Spleen (tissue), 11 donors: ENCODE data around the gene ALKBH2. TPM values are rescaled to one million over a fixed set of nuclear protein-coding genes. Genes with fewer than 3 reads are reported as not detected.

Source experiments
- DNase-seq: peaks from one replicate; pipeline ENCODE4 v3.0.0-alpha.2; 2020
- H3K27ac ChIP-seq, 8 donors: fragments of 200-600 bp; sonication (generic) in 7 of 8; 1 replicate in 4 of 8; 2 replicates in 4 of 8; pipeline versions ENCODE4 v1.5.0 to v1.8.0; 2016 to 2021; ENCODE audit warnings: inconsistent platforms in 4 of 8, mild to moderate bottlenecking in 4 of 8, moderate library complexity in 1 of 8
- H3K27me3 ChIP-seq, 7 donors: fragments of 200-600 bp; sonication (generic) in 6 of 7; replicated peaks in 1 of 7; 1 replicate in 4 of 7; 2 replicates in 3 of 7; pipeline versions ENCODE4 v1.5.0 to v1.8.0; 2016 to 2021; ENCODE audit warnings: inconsistent platforms in 3 of 7, mild to moderate bottlenecking in 1 of 7
- H3K36me3 ChIP-seq, 6 donors: fragments of 200-600 bp; sonication (generic) in 5 of 6; 1 replicate in 4 of 6; 2 replicates in 2 of 6; pipeline versions ENCODE4 v1.5.0 to v1.8.0; 2016 to 2021; ENCODE audit warnings: inconsistent platforms in 2 of 6
- H3K4me1 ChIP-seq, 6 donors: fragments of 200-600 bp; sonication (generic) in 5 of 6; 1 replicate in 3 of 6; 2 replicates in 3 of 6; pipeline versions ENCODE4 v1.5.0 to v1.8.0; 2016 to 2021; ENCODE audit warnings: inconsistent platforms in 3 of 6
- H3K4me3 ChIP-seq, 8 donors: fragments of 200-600 bp; sonication (generic) in 7 of 8; 1 replicate in 4 of 8; 2 replicates in 4 of 8; pipeline versions ENCODE4 v1.5.0 to v1.8.0; 2016 to 2021; ENCODE audit warnings: inconsistent platforms in 4 of 8, mild to moderate bottlenecking in 4 of 8, moderate library complexity in 2 of 8
- H3K9me3 ChIP-seq, 8 donors: fragments of 200-600 bp; sonication (generic) in 7 of 8; 1 replicate in 4 of 8; 2 replicates in 4 of 8; pipeline versions ENCODE4 v1.5.0 to v1.8.0; 2016 to 2021; ENCODE audit warnings: inconsistent platforms in 4 of 8
- CTCF ChIP-seq, 11 experiments: fragments of 200-600 bp in 7 of 11; fragments of 450-650 bp in 4 of 11; sonication (generic) in 4 of 11; IDR thresholded peaks in 8 of 11; conservative IDR thresholded peaks in 3 of 11; 1 replicate in 7 of 11; 2 replicates in 4 of 11; pipeline versions ENCODE4 v1.4.0 to v1.8.0; 2016 to 2021; ENCODE audit warnings: antibody characterized with exemption in 11 of 11, inconsistent platforms in 4 of 11, mild to moderate bottlenecking in 1 of 11
- POLR2A ChIP-seq, 3 donors: fragments of 450-650 bp; IDR thresholded peaks; one replicate each; pipeline ENCODE4 v1.5.1; 2017; ENCODE audit warnings: antibody characterized with exemption in 3 of 3, mild to moderate bottlenecking in 1 of 3
- POLR2AphosphoS5 ChIP-seq, 3 donors: sonication (generic); formaldehyde crosslinking; IDR thresholded peaks; one replicate each; pipeline ENCODE4 v1.5.1; 2017; ENCODE audit warnings: antibody characterized with exemption in 3 of 3
- WGBS, 5 donors: extraction: QIAGEN DNeasy Blood & Tissue Kit in 3 of 5; methylation state at CpG; one replicate each; pipeline versions ENCODE4 v1.1.5 to v1.1.7; 2013 to 2018; 5-methylcytosine and 5-hydroxymethylcytosine counted together
- intact Hi-C: fragments of 100-400 bp; cut with DNase I; formaldehyde crosslinking; loops from one replicate; pipeline ENCODE4 v1.15.0; 2023; ENCODE audit warnings: low total_unique reads
- polyA plus RNA-seq, 3 donors: library from polyadenylated mRNA; stranded (reverse); fragments of 200-250 nt; gene quantifications; one replicate each; pipeline ENCODE4 v1.2.1, GENCODE V29; 2013
- total RNA-seq, 7 donors: library from RNA; depleted of rRNA in 3 of 7; stranded (reverse); fragments of >200 nt in 3 of 7; fragmentation: NEBNext Ultra II Directional in 4 of 7; extraction: Animal tissue kit (Norgen Biotek cat#: 25700) in 4 of 7; gene quantifications; one replicate each; pipeline versions ENCODE4 v1.1.0 to v1.2.1, GENCODE V29; 2016 to 2021
- donor health status: healthy with polysubstance abuse.
- donor health status: DM: no; HTN: no; CAD: no; lungs with moderate emphysema.
- donor health status: DM: no; HTN: no; CAD: no.
- donor health status: Bipolar disorder and iron deficiency.
- donor health status: healthy.
- donor health status: DM: no; HTN: no; CAD: no.
- donor health status: DM: yes; HTN: yes; CAD: no.

Gene ALKBH2
- total and polyA plus RNA-seq, 10 donors, result 8.6 to 40.3 (median 13.8) TPM

DNA sequence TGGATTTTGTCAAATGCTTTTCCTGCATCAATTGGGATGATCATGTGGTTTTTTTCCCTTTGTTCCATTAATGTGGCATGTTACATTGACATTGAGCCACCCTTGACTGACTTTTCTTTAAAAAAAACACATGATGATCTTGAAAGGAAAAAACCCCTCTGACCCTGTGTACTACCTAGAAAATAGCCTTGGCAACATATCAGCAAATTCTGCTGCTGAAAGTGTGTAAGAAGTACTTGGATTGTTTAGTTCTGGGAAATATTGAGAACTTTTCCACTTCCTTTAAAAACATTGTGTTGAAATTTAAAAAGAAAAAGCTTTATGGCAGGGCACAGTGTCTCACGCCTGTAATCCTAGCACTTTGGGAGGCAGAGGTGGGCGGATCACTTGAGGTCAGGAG, 43.8 kb upstream of the ALKBH2 start:
- Histone ChIP-seq H3K27me3 (peaks cover 0 to 5% (median 0%) of the 10 kb centered on the region in 7 donors), H3K27ac (peak overlapping the region in 7 of 8 donors; percentile 43 to 85 (median 67)), H3K4me1 (peaks cover 0 to 12% (median 5%) of the 10 kb centered on the region in 6 donors), H3K36me3 (peaks cover 0 to 4% (median 0%) of the 10 kb centered on the region in 6 donors), H3K9me3 (peaks cover 0 to 11% (median 6%) of the 10 kb centered on the region in 8 donors), H3K4me3 (no peak overlapping the region)
- TF ChIP-seq POLR2AphosphoS5 (IDR thresholded peaks at IDR 0.05) (no peak), POLR2A (IDR thresholded peaks at IDR 0.05) (no peak), CTCF (IDR thresholded peaks at IDR 0.05 in 8 of 11, conservative IDR thresholded peaks at IDR 0.05 in 3 of 11) (no peak)
- intact Hi-C loops, result no loop called here
- DNase-seq, result no peak
- whole genome bisulfite sequencing, 5 donors, result 61 to 78% (median 69%) methylated on average over 2 of the region's 2 CpGs

GRCh38 chr12:109134186-109134917, 41.1 kb upstream of the ALKBH2 start:
- Histone ChIP-seq H3K27me3 (peaks cover 0 to 5% (median 0%) of the 10 kb centered on the region in 7 donors), H3K27ac (peak overlapping the region in 4 of 8 donors; percentile 28 to 67 (median 45)), H3K4me3 (no peak overlapping the region), H3K9me3 (peaks cover 0 to 11% (median 6%) of the 10 kb centered on the region in 8 donors), H3K4me1 (peaks cover 0 to 12% (median 5%) of the 10 kb centered on the region in 6 donors), H3K36me3 (no peaks in the 10 kb centered on the region)
- DNase-seq, result peak; percentile 75
- TF ChIP-seq CTCF (IDR thresholded peaks at IDR 0.05 in 8 of 11, conservative IDR thresholded peaks at IDR 0.05 in 3 of 11) (peak in 10 of 11 experiments; percentile 16 to 61 (median 51)), POLR2A (IDR thresholded peaks at IDR 0.05) (no peak), POLR2AphosphoS5 (IDR thresholded peaks at IDR 0.05) (peak in 2 of 3 donors; percentile 66 to 73)
- 49 to 56% (median 51%) methylated on average over 6 of the region's 6 CpGs for WGBS, 5 donors
- intact Hi-C loops, result no loop called here

DNA sequence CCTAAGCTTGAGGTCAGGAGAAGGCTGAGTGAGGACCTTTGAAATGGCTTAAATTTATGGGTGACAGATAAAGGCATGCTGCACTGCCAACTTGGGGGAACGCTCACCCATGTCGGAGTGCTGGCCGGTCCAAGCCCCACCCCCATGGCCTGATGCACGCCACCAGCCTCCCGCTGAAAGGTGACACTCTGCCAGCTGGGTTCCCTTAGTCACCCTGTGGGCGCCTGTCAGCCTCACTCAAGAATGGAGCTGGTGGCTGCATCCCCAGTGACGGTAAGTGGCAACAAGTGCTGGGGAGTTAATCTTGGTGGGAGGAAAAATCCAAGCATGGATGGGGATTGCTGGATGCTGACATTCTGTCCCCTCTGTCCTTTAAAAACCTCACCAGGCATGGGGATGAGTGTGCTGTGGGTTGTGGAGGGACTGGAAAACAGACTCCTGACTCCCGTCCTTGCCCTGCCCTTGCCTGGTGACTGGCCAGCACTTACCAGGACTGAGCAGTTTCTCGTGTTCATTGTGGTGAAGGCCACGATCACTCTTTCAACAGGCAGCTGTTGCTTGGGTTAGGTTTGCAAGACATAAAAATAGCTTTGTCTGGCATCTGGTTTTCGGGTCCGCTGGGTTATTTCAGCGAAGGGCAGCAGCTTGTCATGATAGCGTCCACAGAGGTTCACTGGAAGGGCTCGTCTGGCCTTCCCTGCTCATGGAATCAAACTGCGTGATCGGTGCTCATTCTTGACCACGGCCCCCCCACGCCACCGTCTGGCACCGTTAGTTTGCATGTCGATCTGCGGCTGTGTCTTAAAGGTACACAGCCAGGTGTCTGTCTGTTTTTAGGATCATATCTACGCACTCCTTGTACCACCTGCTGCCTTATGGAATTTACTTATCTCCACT, 38.1 kb upstream of the ALKBH2 start:
- Histone ChIP-seq H3K4me3 (peak overlapping the region in 1 of 8 donors; percentile 2), H3K27ac (peak overlapping the region in 1 of 8 donors; percentile 14), H3K27me3 (no peaks in the 10 kb centered on the region), H3K9me3 (peaks cover 0 to 9% (median 6%) of the 10 kb centered on the region in 8 donors), H3K36me3 (no peaks in the 10 kb centered on the region), H3K4me1 (peaks cover 0 to 6% (median 0%) of the 10 kb centered on the region in 6 donors)
- intact Hi-C loops, result no loop called here
- 68 to 79% (median 71%) methylated on average over 20 to 24 of the region's 24 CpGs for WGBS, 5 donors
- DNase-seq, result no peak
- no peak for TF ChIP-seq CTCF (IDR thresholded peaks at IDR 0.05 in 8 of 11, conservative IDR thresholded peaks at IDR 0.05 in 3 of 11)
- TF ChIP-seq POLR2AphosphoS5 (IDR thresholded peaks at IDR 0.05), result no peak
- no peak for TF ChIP-seq POLR2A (IDR thresholded peaks at IDR 0.05)
